ENCODE data around the gene GRIK3.

DNA sequence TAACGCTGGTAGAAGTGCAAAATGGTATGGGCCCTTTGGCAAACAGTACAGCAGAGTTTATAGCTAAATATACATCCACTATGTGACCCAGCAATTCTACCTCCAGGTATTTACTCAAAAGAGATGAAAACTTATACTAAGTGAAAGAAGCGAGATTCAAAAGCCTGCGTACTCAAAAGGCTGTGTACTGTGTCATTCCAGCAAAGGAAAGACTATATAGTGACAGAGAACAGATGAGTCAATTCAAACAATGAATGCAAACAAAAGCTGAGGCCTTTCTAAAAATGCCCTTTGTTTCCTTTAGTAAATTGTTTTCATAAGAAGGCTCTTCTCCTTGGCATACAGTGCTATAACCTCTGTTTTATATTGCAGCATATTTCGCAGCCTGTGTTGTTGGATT lies 282.8 kb downstream of the GRIK3 start:
- TF ChIP-seq HDGF (IDR thresholded peaks at IDR 0.05; ENCODE audit: borderline replicate concordance) (no peak), ZNF384 (IDR thresholded peaks at IDR 0.05) (no peak), FOXK2 (IDR thresholded peaks at IDR 0.05) (no peak), BHLHE40 (IDR thresholded peaks at IDR 0.05; ENCODE audit: borderline replicate concordance) (no peak), SUZ12 (IDR thresholded peaks at IDR 0.05) (no peak)

Measured in HEK293T (cell line).